Mesenteric fat pad (tissue), 1 donor: ENCODE results near the gene DDX20. TPM values are rescaled to one million over a fixed set of nuclear protein-coding genes. Genes with fewer than 3 reads are reported as not detected.

Experiments used
- DNase-seq: peaks from one replicate; pipeline ENCODE4 v3.0.0-alpha.2; 2020; ENCODE audit warnings: low spot score
- total RNA-seq: library from RNA; stranded (reverse); fragmentation: NEBNext Ultra II Directional; extraction: Animal tissue kit (Norgen Biotek cat#: 25700); gene quantifications from one replicate; pipeline ENCODE4 v1.2.1, GENCODE V29; 2021
- donor health status: DM: yes; HTN: yes; CAD: no.

Gene DDX20
- total RNA-seq, 1 donor from 2014 or later = 9.7 TPM

- peak; percentile 68 for DNase-seq
These were observed 23.0 kb upstream of the DDX20 start for GRCh38 chr1:111732718-111733117.

- peak; percentile 88 for DNase-seq
These were observed 22.3 kb upstream of the DDX20 start for GRCh38 chr1:111733183-111733991.

- no peak for DNase-seq
These were observed 21.7 kb upstream of the DDX20 start for GRCh38 chr1:111733992-111734341.

- no peak for DNase-seq
These were observed 21.3 kb upstream of the DDX20 start for GRCh38 chr1:111734426-111734825.

GRCh38 chr1:111734856-111735255, 20.8 kb upstream of the DDX20 start:
- DNase-seq = no peak

- DNase-seq = no peak
These were observed 20.4 kb upstream of the DDX20 start for GRCh38 chr1:111735321-111735720.

- DNase-seq = peak; percentile 47
These were observed 19.7 kb upstream of the DDX20 start for GRCh38 chr1:111735858-111736544.

- DNase-seq = peak; percentile 84
These were observed 19.0 kb upstream of the DDX20 start for GRCh38 chr1:111736548-111737215.

- DNase-seq = peak; percentile 65
These were observed 18.2 kb upstream of the DDX20 start for GRCh38 chr1:111737216-111738132.

GRCh38 chr1:111738133-111738435, 17.6 kb upstream of the DDX20 start:
- DNase-seq = no peak

GRCh38 chr1:111738436-111739193, 17.1 kb upstream of the DDX20 start:
- peak; percentile 92 for DNase-seq

GRCh38 chr1:111739194-111739924, 16.3 kb upstream of the DDX20 start, which contains the start of gene INKA2:
Gene INKA2, minus strand, starts transcription at chr1:111739395. Its CDS starts 153 bp downstream, at chr1:111739242.
- peak; percentile 97 for DNase-seq

GRCh38 chr1:111739925-111740765, 15.6 kb upstream of the DDX20 start:
- DNase-seq = peak; percentile 91

- peak; percentile 37 for DNase-seq
These were observed 13.4 kb upstream of the DDX20 start for GRCh38 chr1:111742292-111742691.

- DNase-seq = peak; percentile 55
These were observed 12.7 kb upstream of the DDX20 start for GRCh38 chr1:111742938-111743549.

- DNase-seq = peak; percentile 53
These were observed 12.0 kb upstream of the DDX20 start for GRCh38 chr1:111743679-111744101.

GRCh38 chr1:111745675-111746613, 9.8 kb upstream of the DDX20 start:
- DNase-seq = no peak
